Loucy (cell line): ENCODE results near the gene FAM131A.

Experiments
- H2AFZ ChIP-seq: fragments of 200-600 bp; sonication (generic); 2 replicates; pipeline ENCODE4 v1.6.0; 2016; ENCODE audit warnings: antibody characterized with exemption, mild to moderate bottlenecking, low read length, moderate library complexity
- H3F3A ChIP-seq: fragments of 200-600 bp; 2 replicates; pipeline ENCODE4 v1.6.0; 2016; ENCODE audit warnings: antibody characterized with exemption, low read depth, mild to moderate bottlenecking
- H3K27me3 ChIP-seq: fragments of 200-600 bp; sonication (generic); 2 replicates; pipeline ENCODE4 v1.6.1; 2014; ENCODE audit warnings: low read length, mild to moderate bottlenecking; ENCODE audit not compliant: insufficient read depth, poor library complexity, severe bottlenecking
- H3K36me3 ChIP-seq: fragments of 200-600 bp; sonication (generic); 2 replicates; pipeline ENCODE4 v1.6.1; 2016; ENCODE audit warnings: low read length; ENCODE audit not compliant: insufficient read depth
- H3K4me1 ChIP-seq: fragments of 200-600 bp; sonication (generic); 2 replicates; pipeline ENCODE4 v1.5.1; 2014; ENCODE audit warnings: low read length, mild to moderate bottlenecking; ENCODE audit not compliant: insufficient read depth, poor library complexity, severe bottlenecking
- H3K4me2 ChIP-seq: fragments of 200-600 bp; sonication (generic); 2 replicates; pipeline ENCODE4 v1.6.0; 2014; ENCODE audit warnings: antibody characterized with exemption, low read length, low read depth, mild to moderate bottlenecking; ENCODE audit not compliant: poor library complexity, severe bottlenecking
- H3K4me3 ChIP-seq: fragments of 200-600 bp; sonication (generic); 2 replicates; pipeline ENCODE4 v1.5.1; 2014; ENCODE audit warnings: low read length, mild to moderate bottlenecking, mixed read lengths; ENCODE audit not compliant: poor library complexity, severe bottlenecking
- H3K79me2 ChIP-seq: fragments of 200-600 bp; sonication (generic); 2 replicates; pipeline ENCODE4 v1.6.1; 2014; ENCODE audit warnings: low read length; ENCODE audit not compliant: insufficient read depth
- H3K9ac ChIP-seq: fragments of 200-600 bp; sonication (generic); 2 replicates; pipeline ENCODE4 v1.6.0; 2014; ENCODE audit warnings: mild to moderate bottlenecking, low read depth, low read length, moderate library complexity; ENCODE audit not compliant: poor library complexity, severe bottlenecking
- H3K9me2 ChIP-seq: fragments of 200-600 bp; sonication (generic); replicated peaks from 2 replicates; pipeline ENCODE4 v1.6.1; 2016; ENCODE audit warnings: low read depth, low read length, mixed read lengths
- H3K9me3 ChIP-seq: fragments of 200-600 bp; sonication (generic); 2 replicates; pipeline ENCODE4 v1.6.1; 2014; ENCODE audit warnings: mild to moderate bottlenecking, antibody characterized with exemption, low read length, low read depth; ENCODE audit not compliant: insufficient read depth
- H4K20me1 ChIP-seq: fragments of 200-600 bp; sonication (generic); 2 replicates; pipeline ENCODE4 v1.6.0; 2014; ENCODE audit warnings: antibody characterized with exemption, low read length, mild to moderate bottlenecking; ENCODE audit not compliant: insufficient read depth, poor library complexity, severe bottlenecking
- CTCF ChIP-seq: fragments of 200-600 bp; sonication (generic); conservative IDR thresholded peaks from 2 replicates; pipeline ENCODE4 v1.5.1; 2014; ENCODE audit warnings: mild to moderate bottlenecking, antibody characterized with exemption, low read length
- EZH2phosphoT487 ChIP-seq: fragments of 200-600 bp; IDR thresholded peaks from 2 replicates; pipeline ENCODE4 v1.6.1; 2018; ENCODE audit warnings: antibody characterized with exemption, mild to moderate bottlenecking, moderate library complexity, borderline replicate concordance

The FAM131A gene

GRCh38 chr3:184381261-184382224, 44.1 kb downstream of the FAM131A start:
- TF ChIP-seq CTCF = no peak
- no peak for TF ChIP-seq EZH2phosphoT487
- Histone ChIP-seq H3K9me3 (no peaks in the 10 kb centered on the region), H3K4me1 (no peaks in the 10 kb centered on the region), H3K4me3 (no peak overlapping the region), H2AFZ (no peak overlapping the region), H3K4me2 (no peak overlapping the region), H3K36me3 (no peaks in the 10 kb centered on the region), H3F3A (no peaks in the 10 kb centered on the region), H3K27me3 (no peaks in the 10 kb centered on the region), H3K9me2 (no peaks in the 10 kb centered on the region), H3K9ac (no peak overlapping the region), H3K79me2 (no peaks in the 10 kb centered on the region), H4K20me1 (no peaks in the 10 kb centered on the region)

GRCh38 chr3:184382326-184383032, 45.1 kb downstream of the FAM131A start:
- Histone ChIP-seq H3K36me3 (no peaks in the 10 kb centered on the region), H3K4me2 (no peak overlapping the region), H3K9ac (no peak overlapping the region), H3F3A (no peaks in the 10 kb centered on the region), H3K79me2 (no peaks in the 10 kb centered on the region), H3K9me3 (no peaks in the 10 kb centered on the region), H3K27me3 (no peaks in the 10 kb centered on the region), H3K4me3 (no peak overlapping the region), H4K20me1 (no peaks in the 10 kb centered on the region), H3K4me1 (no peaks in the 10 kb centered on the region), H3K9me2 (no peaks in the 10 kb centered on the region), H2AFZ (no peak overlapping the region)
- TF ChIP-seq EZH2phosphoT487 (no peak), CTCF (no peak)

- no peaks in the 10 kb centered on the region for H3K4me1 ChIP-seq
- H3K9ac ChIP-seq = no peak overlapping the region
- H3K4me3 ChIP-seq = no peak overlapping the region
- no peaks in the 10 kb centered on the region for H3K79me2 ChIP-seq
- no peaks in the 10 kb centered on the region for H4K20me1 ChIP-seq
- H3K4me2 ChIP-seq = no peak overlapping the region
- H2AFZ ChIP-seq = no peak overlapping the region
- no peaks in the 10 kb centered on the region for H3K36me3 ChIP-seq
- no peaks in the 10 kb centered on the region for H3K9me3 ChIP-seq
- TF ChIP-seq EZH2phosphoT487 = no peak
- no peak for TF ChIP-seq CTCF
- H3F3A ChIP-seq = no peaks in the 10 kb centered on the region
- H3K9me2 ChIP-seq = no peaks in the 10 kb centered on the region
- H3K27me3 ChIP-seq = no peaks in the 10 kb centered on the region
Observed at GRCh38 chr3:184383033-184383740, 45.8 kb downstream of the FAM131A start.
